ENCODE results near the gene MYRIP. TPM values are rescaled to one million over a fixed set of nuclear protein-coding genes. Genes with fewer than 3 reads are reported as not detected.
A peak's percentile ranks its signal among the peaks of the same experiment; 100 is the strongest.
"Not testable (repeated sequence)": the region's sequence is repeated elsewhere in the genome, so short reads cannot be mapped to it uniquely, and the experiment has no call there.

The MYRIP gene
- polyA plus RNA-seq, 1 donor: 1.6 TPM

GRCh38 chr3:40130721-40131120, 321.3 kb downstream of the MYRIP start:
- no peak for DNase-seq

- DNase-seq: not testable (repeated sequence)
Observed at GRCh38 chr3:40133886-40134575, 324.6 kb downstream of the MYRIP start.

GRCh38 chr3:40137591-40138295, 328.3 kb downstream of the MYRIP start:
- no peak for DNase-seq

- no peak for DNase-seq
Observed at GRCh38 chr3:40143283-40144090, 334.1 kb downstream of the MYRIP start.

- no peak for DNase-seq
Observed at GRCh38 chr3:40148827-40149226, 339.4 kb downstream of the MYRIP start.

GRCh38 chr3:40152482-40153133, 343.2 kb downstream of the MYRIP start:
- no peak for DNase-seq

GRCh38 chr3:40160933-40161332, 351.5 kb downstream of the MYRIP start:
- no peak for DNase-seq

- DNase-seq: no peak
Observed at GRCh38 chr3:40162616-40163015, 353.2 kb downstream of the MYRIP start.

- no peak for DNase-seq
Observed at GRCh38 chr3:40166997-40167396, 357.6 kb downstream of the MYRIP start.

GRCh38 chr3:40167958-40168357, 358.5 kb downstream of the MYRIP start:
- no peak for DNase-seq

GRCh38 chr3:40169983-40170382, 360.6 kb downstream of the MYRIP start:
- DNase-seq: no peak

- no peak for DNase-seq
Observed at GRCh38 chr3:40170395-40170794, 361.0 kb downstream of the MYRIP start.

GRCh38 chr3:40172560-40172959, 363.2 kb downstream of the MYRIP start:
- no peak for DNase-seq

- no peak for DNase-seq
Observed at GRCh38 chr3:40173227-40173721, 363.9 kb downstream of the MYRIP start.

GRCh38 chr3:40178012-40178594, 368.7 kb downstream of the MYRIP start:
- DNase-seq: no peak

GRCh38 chr3:40179016-40179415, 369.6 kb downstream of the MYRIP start:
- DNase-seq: peak; percentile 73

- no peak for DNase-seq
Observed at GRCh38 chr3:40181182-40181581, 371.8 kb downstream of the MYRIP start.

GRCh38 chr3:40185029-40185695, 375.8 kb downstream of the MYRIP start:
- no peak for DNase-seq

- no peak for DNase-seq
Observed at GRCh38 chr3:40186508-40186907, 377.1 kb downstream of the MYRIP start.

GRCh38 chr3:40187945-40188344, 378.5 kb downstream of the MYRIP start:
- DNase-seq: peak; percentile 3

- DNase-seq: no peak
Observed at GRCh38 chr3:40189118-40189517, 379.7 kb downstream of the MYRIP start.
